GM10266 (cell line): ENCODE data around the gene ARCN1.

ENCODE experiments used
- DNase-seq: peaks from one replicate; pipeline ENCODE4 v3.0.0; 2012; ENCODE audit errors: extremely low spot score
- TF ChIP-seq, protein P1 (sequence below): IDR thresholded peaks from 2 replicates; pipeline ENCODE4 v1.5.1; 2012; ENCODE audit warnings: mild to moderate bottlenecking, low read depth; ENCODE audit not compliant: control insufficient read depth, insufficient read depth; ENCODE audit errors: missing control alignments

The ARCN1 gene

DNA sequence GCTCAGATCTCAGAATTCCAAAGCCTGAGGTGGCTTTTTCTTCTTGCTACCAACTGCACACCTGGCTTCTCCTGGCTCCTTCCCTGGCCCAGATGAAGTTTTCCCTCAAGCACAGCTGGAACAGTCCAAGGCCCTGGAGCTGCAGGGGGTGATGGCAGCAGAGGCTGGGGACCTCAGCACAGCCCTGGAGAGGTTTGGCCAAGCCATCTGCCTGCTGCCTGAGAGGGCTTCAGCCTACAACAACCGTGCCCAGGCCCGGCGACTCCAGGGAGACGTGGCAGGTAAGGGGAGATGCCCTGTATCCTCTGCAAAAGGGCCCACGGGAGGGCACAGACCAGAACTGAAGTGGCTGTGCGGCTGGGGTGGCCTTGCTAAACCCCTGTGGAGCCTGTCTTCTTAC is 43.7 kb upstream of the ARCN1 start:
- TF ChIP-seq, protein P1, sequence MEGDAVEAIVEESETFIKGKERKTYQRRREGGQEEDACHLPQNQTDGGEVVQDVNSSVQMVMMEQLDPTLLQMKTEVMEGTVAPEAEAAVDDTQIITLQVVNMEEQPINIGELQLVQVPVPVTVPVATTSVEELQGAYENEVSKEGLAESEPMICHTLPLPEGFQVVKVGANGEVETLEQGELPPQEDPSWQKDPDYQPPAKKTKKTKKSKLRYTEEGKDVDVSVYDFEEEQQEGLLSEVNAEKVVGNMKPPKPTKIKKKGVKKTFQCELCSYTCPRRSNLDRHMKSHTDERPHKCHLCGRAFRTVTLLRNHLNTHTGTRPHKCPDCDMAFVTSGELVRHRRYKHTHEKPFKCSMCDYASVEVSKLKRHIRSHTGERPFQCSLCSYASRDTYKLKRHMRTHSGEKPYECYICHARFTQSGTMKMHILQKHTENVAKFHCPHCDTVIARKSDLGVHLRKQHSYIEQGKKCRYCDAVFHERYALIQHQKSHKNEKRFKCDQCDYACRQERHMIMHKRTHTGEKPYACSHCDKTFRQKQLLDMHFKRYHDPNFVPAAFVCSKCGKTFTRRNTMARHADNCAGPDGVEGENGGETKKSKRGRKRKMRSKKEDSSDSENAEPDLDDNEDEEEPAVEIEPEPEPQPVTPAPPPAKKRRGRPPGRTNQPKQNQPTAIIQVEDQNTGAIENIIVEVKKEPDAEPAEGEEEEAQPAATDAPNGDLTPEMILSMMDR: no peak
- DNase-seq: no peak

DNA sequence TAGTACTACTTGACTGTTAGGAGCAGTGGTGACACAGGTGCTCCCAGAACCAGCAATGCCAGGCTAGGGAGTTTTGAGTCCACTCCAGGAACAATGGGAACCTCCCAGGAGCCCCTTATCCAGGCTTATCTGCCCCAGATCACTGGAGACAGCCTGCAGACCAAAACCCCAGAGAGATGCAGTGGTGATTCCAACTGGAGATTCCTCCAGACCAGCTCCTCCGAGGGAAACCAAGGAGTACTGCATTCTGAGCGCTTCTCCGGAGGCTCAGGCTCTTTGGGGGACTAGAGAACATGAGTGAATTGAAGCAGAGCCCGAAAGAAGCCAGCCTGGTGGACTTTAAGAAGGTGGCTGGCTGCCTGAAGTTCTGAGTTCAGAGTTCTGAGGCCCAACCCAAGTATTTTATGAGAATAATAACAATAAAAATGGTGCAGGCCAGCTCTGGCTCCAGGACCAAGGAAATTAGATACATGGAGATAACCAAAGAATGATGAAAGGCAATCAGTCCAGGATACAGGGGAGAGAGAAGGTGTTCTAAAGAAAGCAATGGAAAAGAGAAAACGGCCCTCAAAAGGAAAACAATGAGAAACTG is 42.5 kb upstream of the ARCN1 start:
- TF ChIP-seq, protein P1: no peak
- DNase-seq: no peak

DNA sequence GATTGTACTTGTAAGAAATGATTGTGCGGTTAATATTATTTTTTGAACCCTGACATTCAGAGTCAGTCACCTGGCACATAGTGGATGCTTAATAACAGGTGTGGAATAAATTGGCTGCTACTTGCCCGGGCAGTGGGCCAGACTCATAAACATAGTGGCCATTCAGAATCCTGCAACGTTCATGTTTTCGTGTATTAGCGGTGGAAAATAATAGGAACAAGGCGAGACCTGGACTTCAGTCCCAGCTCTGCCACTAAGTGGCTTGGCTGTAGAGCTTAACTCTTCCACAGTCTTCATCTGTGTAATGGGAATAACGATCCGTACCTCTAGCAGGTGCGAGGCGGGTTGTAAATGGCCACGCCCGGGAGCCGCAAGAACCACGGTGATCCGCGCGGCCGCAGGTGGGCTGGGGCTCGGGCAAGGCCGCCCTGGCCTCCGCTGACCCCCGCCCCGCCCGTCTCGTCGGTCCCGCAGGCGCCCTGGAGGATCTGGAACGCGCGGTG is 42.0 kb upstream of the ARCN1 start:
- TF ChIP-seq, protein P1: no peak
- DNase-seq: no peak

DNA sequence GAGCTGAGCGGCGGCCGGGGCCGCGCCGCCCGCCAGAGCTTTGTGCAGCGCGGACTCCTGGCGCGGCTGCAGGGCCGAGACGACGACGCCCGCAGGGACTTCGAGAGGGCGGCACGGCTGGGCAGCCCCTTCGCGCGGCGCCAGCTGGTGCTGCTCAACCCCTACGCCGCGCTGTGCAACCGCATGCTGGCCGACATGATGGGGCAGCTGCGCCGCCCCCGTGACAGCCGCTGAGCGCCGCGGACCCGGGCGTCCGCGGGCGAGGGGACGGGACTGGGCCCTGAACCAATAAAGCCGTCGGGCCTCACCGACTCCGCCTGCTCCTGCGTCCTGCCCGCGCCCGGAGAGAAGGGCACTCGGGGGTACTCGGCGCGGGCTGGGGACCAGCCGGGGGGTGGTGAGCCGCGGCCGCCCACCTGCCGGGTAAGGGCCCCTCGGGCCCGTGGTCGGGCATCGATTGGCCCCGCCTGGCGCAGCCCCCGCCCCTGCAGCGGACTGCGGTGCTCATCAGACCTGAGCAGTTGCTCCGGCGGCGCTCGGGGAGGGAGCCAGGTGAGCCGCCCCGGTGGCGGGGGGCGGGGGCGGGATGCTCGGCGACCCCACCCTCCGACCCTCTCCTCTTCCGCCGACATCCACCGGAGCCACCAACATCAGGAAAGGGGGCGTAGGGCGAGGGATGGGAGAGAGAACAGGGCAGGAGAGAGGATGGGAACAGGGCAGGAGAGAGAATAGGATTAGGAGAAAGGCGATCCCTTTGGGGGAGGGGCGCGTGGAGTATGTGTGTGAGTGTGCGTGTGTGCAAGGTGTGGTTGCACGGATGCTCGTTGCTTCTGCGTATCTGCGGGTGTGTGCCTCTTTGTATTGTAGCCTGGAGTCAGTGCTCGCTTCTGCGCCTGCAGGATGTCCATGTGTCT is 41.3 kb upstream of the ARCN1 start, which contains the start of gene TMEM25:
TSS of gene TMEM25 (plus strand) at position 510 of the 914 bp plus-strand sequence. CDS start 610 bp downstream, outside the sequence.
- TF ChIP-seq, protein P1: no peak
- DNase-seq: peak; percentile 91

DNA sequence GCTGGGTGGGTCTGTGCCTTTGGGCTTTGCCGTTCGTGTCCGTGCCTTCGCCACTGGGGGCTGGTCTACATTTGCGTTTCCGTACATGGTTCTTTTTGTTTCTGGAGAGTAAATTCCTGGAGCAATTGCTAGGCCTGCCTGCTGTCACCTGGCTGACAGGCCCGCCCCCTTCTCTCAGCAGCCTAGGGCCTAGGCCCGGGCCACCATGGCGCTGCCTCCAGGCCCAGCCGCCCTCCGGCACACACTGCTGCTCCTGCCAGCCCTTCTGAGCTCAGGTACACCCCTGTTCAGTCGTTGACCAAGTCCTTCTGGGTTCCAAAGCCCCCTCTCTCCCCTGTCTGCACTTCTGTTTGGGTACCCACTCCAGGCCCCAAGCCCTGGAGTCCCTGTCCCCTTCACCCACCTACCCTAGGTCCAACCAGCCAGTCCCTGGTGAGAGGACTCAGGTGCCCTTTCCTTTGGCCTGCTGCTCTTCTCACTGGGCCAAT is 40.6 kb upstream of the ARCN1 start:
- TF ChIP-seq, protein P1: no peak
- no peak for DNase-seq

DNA sequence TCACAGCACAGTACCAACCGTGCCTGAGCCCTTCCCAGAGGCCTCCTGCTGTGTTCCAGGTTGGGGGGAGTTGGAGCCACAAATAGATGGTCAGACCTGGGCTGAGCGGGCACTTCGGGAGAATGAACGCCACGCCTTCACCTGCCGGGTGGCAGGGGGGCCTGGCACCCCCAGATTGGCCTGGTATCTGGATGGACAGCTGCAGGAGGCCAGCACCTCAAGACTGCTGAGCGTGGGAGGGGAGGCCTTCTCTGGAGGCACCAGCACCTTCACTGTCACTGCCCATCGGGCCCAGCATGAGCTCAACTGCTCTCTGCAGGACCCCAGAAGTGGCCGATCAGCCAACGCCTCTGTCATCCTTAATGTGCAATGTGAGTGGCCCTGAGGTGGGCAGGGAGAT is 40.1 kb upstream of the ARCN1 start:
- TF ChIP-seq, protein P1: no peak
- no peak for DNase-seq
